PFSK-1 (cell line): ENCODE results near the gene HDAC4.

Experiments
- FOXP2 ChIP-seq: optimal IDR thresholded peaks from 2 replicates; pipeline ENCODE3; 2011; ENCODE audit warnings: borderline replicate concordance, control low read depth, inconsistent platforms; ENCODE audit not compliant: insufficient read depth; ENCODE audit errors: extremely low read length, extremely low read depth
- POLR2AphosphoS5 ChIP-seq: IDR thresholded peaks from 2 replicates; pipeline ENCODE4 v1.6.1; 2012; ENCODE audit warnings: low read depth, mild to moderate bottlenecking, control low read depth, low read length, moderate library complexity
- REST ChIP-seq, 2 experiments: IDR thresholded peaks; 2 replicates each; pipeline versions ENCODE4 v1.6.1 to v1.8.0; 2011 to 2012; ENCODE audit warnings: low read depth in 2 of 2, low read length in 2 of 2, control low read depth in 1 of 2, inconsistent platforms in 1 of 2, mild to moderate bottlenecking in 1 of 2, moderate library complexity in 1 of 2; ENCODE audit not compliant: insufficient read depth in 1 of 2
- SIN3A ChIP-seq: IDR thresholded peaks from 2 replicates; pipeline ENCODE4 v1.6.1; 2012; ENCODE audit warnings: mild to moderate bottlenecking, low read length, moderate library complexity, borderline replicate concordance; ENCODE audit not compliant: insufficient read depth
- TAF1 ChIP-seq: IDR thresholded peaks from 2 replicates; pipeline ENCODE4 v1.6.1; 2012; ENCODE audit warnings: low read length, control low read depth, borderline replicate concordance; ENCODE audit not compliant: insufficient read depth

The HDAC4 gene

GRCh38 chr2:239376942-239377531 is 23.8 kb downstream of the HDAC4 start:
- TF ChIP-seq FOXP2 (no peak), SIN3A (no peak), POLR2AphosphoS5 (no peak), TAF1 (no peak), REST (IDR thresholded peaks at IDR 0.05; ENCODE audit: insufficient read depth in 1 of 2, low read depth in 2 of 2, low read length in 2 of 2) (no peak)

GRCh38 chr2:239376351-239376750 is 24.5 kb downstream of the HDAC4 start:
- no peak for TF ChIP-seq REST (IDR thresholded peaks at IDR 0.05; ENCODE audit: insufficient read depth in 1 of 2, low read depth in 2 of 2, low read length in 2 of 2)
- no peak for TF ChIP-seq TAF1
- TF ChIP-seq FOXP2: no peak
- no peak for TF ChIP-seq SIN3A
- TF ChIP-seq POLR2AphosphoS5: no peak

GRCh38 chr2:239375278-239376061 is 25.4 kb downstream of the HDAC4 start:
- no peak for TF ChIP-seq POLR2AphosphoS5
- TF ChIP-seq REST (IDR thresholded peaks at IDR 0.05; ENCODE audit: insufficient read depth in 1 of 2, low read depth in 2 of 2, low read length in 2 of 2): no peak
- no peak for TF ChIP-seq FOXP2
- TF ChIP-seq SIN3A: no peak
- no peak for TF ChIP-seq TAF1

GRCh38 chr2:239374896-239375277 is 25.9 kb downstream of the HDAC4 start:
- TF ChIP-seq POLR2AphosphoS5 (no peak), TAF1 (no peak)

- no peak for TF ChIP-seq FOXP2
- no peak for TF ChIP-seq POLR2AphosphoS5
- no peak for TF ChIP-seq SIN3A
- TF ChIP-seq REST (IDR thresholded peaks at IDR 0.05; ENCODE audit: insufficient read depth in 1 of 2, low read depth in 2 of 2, low read length in 2 of 2): no peak
- TF ChIP-seq TAF1: no peak
Observed at GRCh38 chr2:239372835-239373234, 28.0 kb downstream of the HDAC4 start.
